Measurements from ENCODE around the gene KPNA2. TPM values are rescaled to one million over a fixed set of nuclear protein-coding genes. Genes with fewer than 3 reads are reported as not detected.
"Not testable (repeated sequence)": the region's sequence is repeated elsewhere in the genome, so short reads cannot be mapped to it uniquely, and the experiment has no call there.

The KPNA2 gene
- total and polyA plus RNA-seq, 2 donors: 12.6 to 52.3 TPM

DNA sequence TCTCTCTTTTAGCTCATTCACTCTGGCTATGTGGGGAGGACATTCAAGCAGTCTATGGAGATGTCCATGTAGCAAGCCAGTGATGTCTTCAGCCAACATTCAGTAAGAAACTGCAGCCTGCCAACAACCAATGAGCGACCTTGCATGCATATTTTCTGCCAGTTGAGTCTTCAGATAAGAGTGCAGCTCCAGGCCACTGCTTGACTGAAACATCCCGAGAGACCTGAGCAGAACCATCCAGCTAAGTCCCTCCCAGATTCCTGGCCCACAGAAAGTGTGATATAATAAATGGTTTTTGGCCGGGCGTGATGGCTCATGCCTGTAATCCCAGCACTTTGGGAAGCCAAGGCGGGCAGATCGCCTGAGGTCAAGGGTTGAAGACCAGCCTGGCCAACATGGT is 28.7 kb upstream of the KPNA2 start:
- DNase-seq (ENCODE audit: extremely low spot score): peak; percentile 11

DNA sequence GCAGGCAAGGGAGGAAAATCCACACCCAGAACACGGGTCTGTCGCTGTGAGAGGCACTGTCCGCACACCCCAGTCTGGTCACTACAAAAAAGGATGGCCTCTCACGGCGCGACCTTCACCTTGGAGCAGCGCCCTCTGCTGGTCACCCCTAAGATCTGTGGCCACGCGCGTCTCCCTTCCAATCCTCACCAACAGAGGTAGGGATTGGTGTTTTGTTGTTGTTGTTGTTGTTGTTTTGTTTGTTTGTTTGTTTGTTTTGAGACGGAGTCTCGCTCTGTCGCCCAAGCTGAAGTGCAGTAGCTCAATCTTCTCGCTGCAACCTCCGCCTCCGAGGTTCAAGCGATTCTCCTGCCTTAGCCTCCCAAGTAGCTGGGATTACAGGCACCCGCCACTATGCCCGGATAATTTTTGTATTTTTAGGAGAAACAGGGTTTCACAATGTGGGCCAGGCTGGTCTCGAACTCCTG is 24.3 kb upstream of the KPNA2 start:
- Histone ChIP-seq H3K36me3 (ENCODE audit: insufficient read depth) (no peaks in the 10 kb centered on the region), H3K4me3 (ENCODE audit: low read depth, low read length) (no peak overlapping the region), H3K27ac (ENCODE audit: low read depth) (no peak overlapping the region), H3K4me1 (ENCODE audit: insufficient read depth) (no peaks in the 10 kb centered on the region)
- WGBS: 47% methylated on average over 20 of the region's 20 CpGs
- DNase-seq (ENCODE audit: extremely low spot score): no peak

More for the DNA sequence above, 28.7 kb upstream of the KPNA2 start:
- no peak overlapping the region for H3K4me3 ChIP-seq (ENCODE audit: low read depth, low read length)
- no peak overlapping the region for H3K27ac ChIP-seq (ENCODE audit: low read depth)
- WGBS: 62% methylated on average over 6 of the region's 6 CpGs
- no peaks in the 10 kb centered on the region for H3K4me1 ChIP-seq (ENCODE audit: insufficient read depth)
- no peaks in the 10 kb centered on the region for H3K36me3 ChIP-seq (ENCODE audit: insufficient read depth)

DNA sequence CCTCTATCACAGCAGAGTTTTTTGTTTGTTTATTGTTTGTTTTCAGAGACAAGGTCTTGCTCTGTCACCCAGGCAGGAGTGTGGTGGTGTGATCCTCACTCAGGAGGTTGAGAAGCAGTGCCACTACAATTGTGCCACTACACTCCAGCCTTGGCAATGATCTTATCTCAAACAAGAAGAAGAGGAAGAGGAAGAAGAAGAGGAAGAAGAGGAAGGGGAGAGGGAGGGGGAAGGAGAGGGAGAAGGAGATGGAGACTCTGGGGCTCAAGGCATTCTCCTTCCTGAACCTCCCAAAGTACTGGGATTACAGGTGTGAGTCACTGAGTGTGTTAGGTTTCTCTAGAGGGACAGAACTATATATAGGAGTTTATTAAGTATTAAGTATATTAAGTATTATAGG is 22.1 kb upstream of the KPNA2 start:
- DNase-seq (ENCODE audit: extremely low spot score): no peak
- H3K4me1 ChIP-seq (ENCODE audit: insufficient read depth): no peaks in the 10 kb centered on the region
- H3K27ac ChIP-seq (ENCODE audit: low read depth): no peak overlapping the region
- no peak overlapping the region for H3K4me3 ChIP-seq (ENCODE audit: low read depth, low read length)
- no peaks in the 10 kb centered on the region for H3K36me3 ChIP-seq (ENCODE audit: insufficient read depth)

DNA sequence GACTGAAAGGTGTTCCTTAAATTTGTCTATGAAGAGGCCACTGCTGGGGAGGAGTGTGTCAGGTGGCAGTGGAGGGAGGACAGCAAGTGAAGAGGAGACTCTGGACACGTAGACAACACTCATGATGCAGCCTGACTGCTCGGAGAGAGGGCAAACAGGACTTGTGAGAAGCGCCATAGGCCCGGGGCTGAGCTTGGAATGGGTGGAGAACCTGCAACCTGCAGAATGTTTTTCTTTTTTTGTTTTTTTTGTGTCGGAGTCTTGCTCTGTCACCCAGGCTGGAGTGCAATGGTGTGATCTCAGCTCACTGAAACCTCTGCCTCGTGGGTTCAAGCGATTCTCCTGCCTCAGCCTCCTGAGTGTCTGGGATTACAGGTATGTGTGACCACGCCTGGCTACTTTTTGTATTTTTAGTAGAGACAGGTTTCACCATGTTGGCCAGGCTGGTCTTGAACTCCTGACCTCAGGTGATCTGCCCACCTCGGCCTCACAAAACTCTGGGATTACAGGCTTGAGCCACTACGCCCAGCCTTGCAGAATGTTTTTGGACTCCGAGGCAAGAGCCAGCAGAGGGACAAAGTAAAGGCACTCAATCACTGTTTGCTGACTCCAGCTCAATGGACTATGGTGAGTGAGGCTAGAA is 20.3 kb upstream of the KPNA2 start:
- Histone ChIP-seq H3K4me3 (ENCODE audit: low read depth, low read length) (no peak overlapping the region), H3K36me3 (ENCODE audit: insufficient read depth) (no peaks in the 10 kb centered on the region), H3K27ac (ENCODE audit: low read depth) (no peak overlapping the region), H3K4me1 (ENCODE audit: insufficient read depth) (no peaks in the 10 kb centered on the region)
- WGBS: 87% methylated on average over 11 of the region's 11 CpGs
- DNase-seq (ENCODE audit: extremely low spot score): no peak

DNA sequence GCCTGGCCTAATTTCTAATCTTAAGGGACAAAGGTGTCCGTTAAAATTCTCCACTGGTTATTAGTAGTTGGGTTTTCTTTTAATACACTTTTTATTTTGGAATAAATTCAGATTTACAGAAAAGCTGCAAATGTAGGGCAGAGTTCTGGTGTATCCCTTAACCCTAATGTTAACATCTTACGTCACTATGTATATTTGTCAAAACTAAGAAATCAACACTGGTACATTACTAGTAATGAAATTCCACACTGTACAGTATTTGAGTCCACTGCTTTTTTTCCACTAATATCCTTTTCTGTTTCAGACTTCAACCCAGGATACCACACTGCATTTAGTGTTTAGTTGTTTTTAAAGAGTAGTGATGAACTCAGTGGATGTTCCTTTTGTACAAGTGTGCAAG is 18.7 kb upstream of the KPNA2 start:
- DNase-seq (ENCODE audit: extremely low spot score): no peak
- no peak overlapping the region for H3K4me3 ChIP-seq (ENCODE audit: low read depth, low read length)
- no peaks in the 10 kb centered on the region for H3K4me1 ChIP-seq (ENCODE audit: insufficient read depth)
- WGBS: 90% methylated on average over 2 of the region's 2 CpGs
- no peaks in the 10 kb centered on the region for H3K36me3 ChIP-seq (ENCODE audit: insufficient read depth)
- H3K27ac ChIP-seq (ENCODE audit: low read depth): no peak overlapping the region

DNA sequence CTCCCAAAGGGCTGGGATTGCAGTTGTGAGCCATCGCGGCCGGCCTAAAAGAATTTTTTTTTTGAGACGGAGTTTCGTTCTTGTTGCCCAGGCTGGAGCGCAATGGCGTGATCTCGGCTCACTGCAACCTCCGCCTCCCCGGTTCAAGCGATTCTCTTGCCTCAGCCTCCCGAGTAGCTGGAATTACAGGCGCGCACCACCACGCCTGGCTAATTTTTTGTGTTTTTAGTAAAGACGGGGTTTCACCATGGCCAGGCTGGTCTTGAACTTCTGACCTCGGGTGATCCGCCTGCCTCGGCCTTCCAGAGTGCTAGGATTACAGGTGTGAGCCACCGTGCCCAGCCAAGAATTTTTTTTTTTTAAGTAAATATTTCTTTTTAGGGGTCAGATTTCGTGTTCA is 17.0 kb upstream of the KPNA2 start:
- 92% methylated on average over 21 of the region's 21 CpGs for WGBS
- not testable (repeated sequence) for H3K27ac ChIP-seq (ENCODE audit: low read depth); H3K36me3 ChIP-seq (ENCODE audit: insufficient read depth); H3K4me1 ChIP-seq (ENCODE audit: insufficient read depth); DNase-seq (ENCODE audit: extremely low spot score); H3K4me3 ChIP-seq (ENCODE audit: low read depth, low read length)

DNA sequence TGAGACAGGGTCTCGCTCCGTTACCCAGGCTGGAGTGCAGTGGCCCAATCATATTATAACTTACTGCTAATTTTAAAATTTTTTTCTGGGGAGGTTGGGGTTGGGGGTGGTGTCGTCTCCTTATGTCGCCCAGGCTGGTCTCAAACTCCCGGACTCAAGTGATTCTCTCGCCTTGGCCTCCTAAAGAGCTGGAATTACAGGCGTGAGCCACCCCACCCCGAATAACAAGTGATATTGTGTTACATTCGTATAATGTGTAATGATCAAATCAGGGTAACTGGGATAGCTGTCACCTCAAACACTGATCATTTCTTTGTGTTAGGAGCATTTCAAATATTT is 16.2 kb upstream of the KPNA2 start:
- no peak for DNase-seq (ENCODE audit: extremely low spot score)
- no peak overlapping the region for H3K27ac ChIP-seq (ENCODE audit: low read depth)

DNA sequence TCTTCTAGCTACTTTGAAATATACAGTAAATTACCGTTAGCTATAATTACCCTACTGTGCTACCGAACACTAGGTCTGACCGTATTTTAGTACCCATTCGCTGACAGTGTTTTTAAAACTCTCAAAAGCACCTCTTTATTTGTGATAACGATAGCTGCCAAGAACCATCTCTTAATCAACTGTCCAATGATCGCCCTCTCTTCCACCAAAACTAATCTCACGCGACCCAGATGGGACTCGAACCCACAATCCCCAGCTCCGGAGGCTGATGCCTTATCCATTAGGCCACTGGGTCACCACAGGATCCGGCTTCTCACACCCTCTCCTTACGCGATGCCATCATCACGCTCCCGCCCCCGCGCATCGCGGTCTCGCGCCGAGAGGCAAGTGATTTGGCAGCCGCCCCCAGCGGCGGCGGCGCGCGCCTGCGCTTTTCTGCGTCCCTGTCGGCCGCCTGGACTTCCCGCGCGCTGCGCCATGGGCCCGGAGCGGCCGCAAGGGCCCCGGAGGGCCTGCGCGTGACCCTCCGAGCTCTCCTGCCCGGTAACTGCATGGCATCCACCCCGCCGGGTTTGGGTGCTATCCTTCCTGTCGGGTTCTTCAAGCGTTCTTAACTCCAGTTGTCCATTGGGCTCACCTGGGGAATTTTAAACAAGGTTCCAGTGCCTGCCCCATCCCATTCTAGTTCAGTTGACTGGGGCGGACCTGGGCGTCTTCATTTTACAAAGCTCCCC is 15.7 kb upstream of the KPNA2 start:
- no peaks in the 10 kb centered on the region for H3K36me3 ChIP-seq (ENCODE audit: insufficient read depth)
- no peaks in the 10 kb centered on the region for H3K4me1 ChIP-seq (ENCODE audit: insufficient read depth)
- DNase-seq (ENCODE audit: extremely low spot score): peak; percentile 91
- under 1% methylated on average over 51 of the region's 51 CpGs for whole genome bisulfite sequencing
- H3K27ac ChIP-seq (ENCODE audit: low read depth): peak overlapping the region; percentile 76
- peak overlapping the region; percentile 44 for H3K4me3 ChIP-seq (ENCODE audit: low read depth, low read length)

More for the DNA sequence above, 16.2 kb upstream of the KPNA2 start:
- whole genome bisulfite sequencing: 79% methylated on average over 9 of the region's 9 CpGs
- H3K4me3 ChIP-seq (ENCODE audit: low read depth, low read length): no peak overlapping the region
- no peaks in the 10 kb centered on the region for H3K36me3 ChIP-seq (ENCODE audit: insufficient read depth)
- no peaks in the 10 kb centered on the region for H3K4me1 ChIP-seq (ENCODE audit: insufficient read depth)

DNA sequence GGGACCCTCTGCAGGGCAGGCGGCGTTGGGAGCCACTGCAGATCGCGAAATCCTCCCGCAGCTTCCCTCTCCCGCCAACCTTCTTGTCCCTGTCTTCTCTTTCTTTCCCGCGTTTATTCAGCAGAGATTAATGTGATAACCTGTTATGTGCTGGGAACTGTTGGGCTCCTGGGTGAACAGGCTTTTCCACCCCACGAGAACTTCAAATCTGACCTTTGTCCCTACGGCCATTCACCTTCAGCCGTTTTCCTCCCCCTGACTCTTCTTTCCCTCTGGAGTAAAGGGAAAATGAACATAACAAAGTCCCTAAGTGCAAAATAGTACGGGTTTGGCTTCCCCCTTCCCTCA is 15.2 kb upstream of the KPNA2 start:
- 1% methylated on average over 12 of the region's 12 CpGs for WGBS
- Histone ChIP-seq H3K36me3 (ENCODE audit: insufficient read depth) (no peaks in the 10 kb centered on the region), H3K4me1 (ENCODE audit: insufficient read depth) (no peaks in the 10 kb centered on the region), H3K4me3 (ENCODE audit: low read depth, low read length) (peak overlapping the region; percentile 44), H3K27ac (ENCODE audit: low read depth) (peak overlapping the region; percentile 76)
- DNase-seq (ENCODE audit: extremely low spot score): no peak

DNA sequence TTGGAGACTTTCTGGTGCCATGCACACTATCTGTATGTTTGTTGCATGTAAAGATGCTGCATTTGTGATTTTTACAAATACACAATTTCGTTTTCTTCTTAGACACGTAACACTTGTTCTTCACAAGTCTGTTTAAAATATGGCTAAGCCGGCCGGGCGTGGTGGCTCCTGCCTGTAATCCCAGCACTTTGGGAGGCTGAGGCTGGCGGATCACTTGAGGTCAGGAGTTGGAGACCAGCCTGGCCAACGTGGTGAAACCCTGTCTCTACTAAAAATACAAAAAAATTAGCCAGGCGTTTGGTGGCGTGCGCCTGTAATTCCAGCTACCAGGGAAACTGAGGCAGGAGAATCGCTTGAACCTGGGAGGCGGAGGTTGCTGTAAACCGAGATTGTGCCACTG is 14.7 kb upstream of the KPNA2 start:
- H3K4me1 ChIP-seq (ENCODE audit: insufficient read depth); H3K27ac ChIP-seq (ENCODE audit: low read depth); H3K4me3 ChIP-seq (ENCODE audit: low read depth, low read length); DNase-seq (ENCODE audit: extremely low spot score); H3K36me3 ChIP-seq (ENCODE audit: insufficient read depth): not testable (repeated sequence)
- WGBS: 65% methylated on average over 13 of the region's 13 CpGs

DNA sequence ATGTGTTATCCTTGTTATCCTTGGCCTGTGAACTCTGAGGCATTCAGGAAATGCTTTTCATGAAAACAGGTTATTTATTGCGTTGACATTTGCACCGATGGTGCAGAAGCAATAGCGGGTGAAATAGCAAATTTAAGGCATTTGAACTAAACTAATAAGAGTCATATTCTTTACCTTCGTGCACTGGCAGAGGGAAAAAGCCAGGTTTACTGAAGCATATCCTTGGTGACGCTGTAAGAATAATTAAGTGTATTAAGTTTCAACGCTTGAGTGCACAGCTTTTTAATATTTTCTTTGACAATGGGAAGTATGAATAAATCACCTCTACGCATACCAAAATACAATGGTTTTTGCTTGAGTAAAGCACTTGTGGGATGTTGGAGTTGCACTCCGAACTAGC is 13.6 kb upstream of the KPNA2 start:
- no peak for DNase-seq (ENCODE audit: extremely low spot score)
- Histone ChIP-seq H3K27ac (ENCODE audit: low read depth) (no peak overlapping the region), H3K4me3 (ENCODE audit: low read depth, low read length) (no peak overlapping the region), H3K4me1 (ENCODE audit: insufficient read depth) (no peaks in the 10 kb centered on the region), H3K36me3 (ENCODE audit: insufficient read depth) (no peaks in the 10 kb centered on the region)
- WGBS: 95% methylated on average over 8 of the region's 8 CpGs

DNA sequence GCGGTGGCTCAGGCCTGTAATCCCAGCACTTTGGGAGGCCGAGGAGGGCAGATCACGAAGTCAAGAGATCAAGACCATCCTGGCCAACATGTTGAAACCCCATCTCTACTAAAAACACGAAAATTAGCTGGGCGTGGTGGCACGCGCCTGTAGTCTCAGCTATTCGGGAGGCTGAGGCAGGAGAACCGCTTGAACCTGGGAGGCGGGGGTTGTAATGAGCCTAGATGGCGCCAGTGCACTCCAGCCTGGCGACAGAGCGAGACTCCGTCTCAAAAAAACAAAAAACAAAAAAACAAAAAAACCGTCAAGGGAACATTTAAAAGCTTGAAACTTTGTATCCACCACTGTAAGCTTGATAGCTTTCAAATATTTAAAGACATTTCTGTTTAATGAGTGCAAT is 13.0 kb upstream of the KPNA2 start:
- not testable (repeated sequence) for H3K36me3 ChIP-seq (ENCODE audit: insufficient read depth); DNase-seq (ENCODE audit: extremely low spot score); H3K4me3 ChIP-seq (ENCODE audit: low read depth, low read length); H3K4me1 ChIP-seq (ENCODE audit: insufficient read depth); H3K27ac ChIP-seq (ENCODE audit: low read depth)
- WGBS: 95% methylated on average over 15 of the region's 15 CpGs

DNA sequence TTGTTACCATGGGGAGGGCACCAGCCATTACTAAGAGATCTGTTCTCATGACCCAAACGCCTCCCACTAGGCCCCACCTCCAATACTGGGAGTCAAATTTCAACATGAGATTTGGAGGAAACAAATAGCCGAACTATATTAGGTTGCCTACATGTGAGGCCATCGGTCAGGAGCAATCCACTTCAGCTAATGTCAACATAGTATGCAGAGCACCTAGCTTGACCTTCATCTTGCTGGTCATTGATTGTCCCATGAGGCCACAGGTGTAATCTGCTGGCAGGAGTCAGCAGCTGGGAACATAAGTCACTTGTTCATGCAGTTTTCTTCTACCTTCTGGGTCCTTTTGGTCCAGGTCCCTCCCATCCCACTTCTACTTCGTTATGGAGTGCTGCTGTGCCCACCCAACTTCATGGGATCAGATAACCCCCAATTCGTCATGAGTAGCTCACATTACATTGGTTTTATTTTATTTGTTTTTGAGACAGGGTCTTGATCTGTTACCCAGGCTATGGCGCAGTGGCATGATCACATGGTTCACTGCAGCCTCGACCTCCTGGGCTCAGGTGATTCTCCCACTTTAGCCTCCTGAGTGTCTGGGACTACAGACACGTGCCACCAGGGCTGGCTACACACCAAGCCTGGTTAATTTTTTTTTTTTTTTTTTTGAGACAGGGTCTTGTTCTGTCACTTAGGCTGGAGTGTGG is 5.9 kb upstream of the KPNA2 start:
- H3K4me3 ChIP-seq (ENCODE audit: low read depth, low read length): no peak overlapping the region
- 66% methylated on average over 8 of the region's 8 CpGs for WGBS
- no peaks in the 10 kb centered on the region for H3K36me3 ChIP-seq (ENCODE audit: insufficient read depth)
- DNase-seq (ENCODE audit: extremely low spot score): no peak
- H3K27ac ChIP-seq (ENCODE audit: low read depth): no peak overlapping the region
- H3K4me1 ChIP-seq (ENCODE audit: insufficient read depth): no peaks in the 10 kb centered on the region
